ENCODE measurements around the gene PPM1L. TPM values are rescaled to one million over a fixed set of nuclear protein-coding genes. Genes with fewer than 3 reads are reported as not detected.

Gene PPM1L
- polyA plus RNA-seq, 1 experiment: 0.66 TPM

GRCh38 chr3:160931474-160931873 is 175.4 kb downstream of the PPM1L start:
- peak; percentile 20 for DNase-seq (ENCODE audit: low read depth)
- POLR2A ChIA-PET: no interaction called here
- CTCF ChIA-PET: interaction anchor here (2.0 to 6.1 kb wide), 3 partner anchors 9 to 246 kb away, joined by 6 to 40 read pairs (median 24); no protein-coding TSS in a partner anchor

GRCh38 chr3:160935413-160936095 is 179.5 kb downstream of the PPM1L start:
- ChIA-PET CTCF (interaction anchor here (1.0 to 1.9 kb wide), 3 partner anchors 11 to 248 kb away, joined by 3 to 5 read pairs (median 3); no protein-coding TSS in a partner anchor), POLR2A (no interaction called here)
- no peaks in the 10 kb centered on the region for H3K36me3 ChIP-seq (ENCODE audit: control insufficient read depth, insufficient read depth, low read length)
- H3K4me3 ChIP-seq (ENCODE audit: low read depth, low read length): no peak overlapping the region
- no peaks in the 10 kb centered on the region; the same call in 1 of the 2 replicates for H3K27me3 ChIP-seq (ENCODE audit: control insufficient read depth, insufficient read depth, low read length)
- no peak for DNase-seq (ENCODE audit: low read depth)
- no peak for TF ChIP-seq CTCF (IDR thresholded peaks at IDR 0.05; ENCODE audit: insufficient read depth, low read depth, low read length)

More at GRCh38 chr3:160931474-160931873, 175.4 kb downstream of the PPM1L start:
- Histone ChIP-seq H3K4me3 (ENCODE audit: low read depth, low read length) (no peak overlapping the region), H3K36me3 (ENCODE audit: control insufficient read depth, insufficient read depth, low read length) (no peaks in the 10 kb centered on the region), H3K27me3 (ENCODE audit: control insufficient read depth, insufficient read depth, low read length) (no peaks in the 10 kb centered on the region)
- no peak for TF ChIP-seq CTCF (IDR thresholded peaks at IDR 0.05; ENCODE audit: insufficient read depth, low read depth, low read length)

GRCh38 chr3:160941885-160942494 is 186.0 kb downstream of the PPM1L start:
- CTCF ChIA-PET: interaction anchor here (0.5 to 5.1 kb wide), 16 partner anchors 9 to 333 kb away, joined by 3 to 48 read pairs (median 6); no protein-coding TSS in a partner anchor
- Histone ChIP-seq H3K36me3 (ENCODE audit: control insufficient read depth, insufficient read depth, low read length) (no peaks in the 10 kb centered on the region), H3K4me3 (ENCODE audit: low read depth, low read length) (no peak overlapping the region), H3K27me3 (ENCODE audit: control insufficient read depth, insufficient read depth, low read length) (no peaks in the 10 kb centered on the region; the same call in 1 of the 2 replicates)
- peak; percentile 85 for TF ChIP-seq CTCF (IDR thresholded peaks at IDR 0.05; ENCODE audit: insufficient read depth, low read depth, low read length)
- DNase-seq (ENCODE audit: low read depth): no peak
- POLR2A ChIA-PET: no interaction called here

- no peak overlapping the region for H3K4me3 ChIP-seq (ENCODE audit: low read depth, low read length)
- no peak for TF ChIP-seq CTCF (IDR thresholded peaks at IDR 0.05; ENCODE audit: insufficient read depth, low read depth, low read length)
- CTCF ChIA-PET: interaction anchor here (0.8 to 5.1 kb wide), 5 partner anchors 12 to 258 kb away, joined by 3 to 48 read pairs (median 4); no protein-coding TSS in a partner anchor
- H3K27me3 ChIP-seq (ENCODE audit: control insufficient read depth, insufficient read depth, low read length): no peaks in the 10 kb centered on the region; the same call in 1 of the 2 replicates
- POLR2A ChIA-PET: no interaction called here
- DNase-seq (ENCODE audit: low read depth): no peak
- no peaks in the 10 kb centered on the region for H3K36me3 ChIP-seq (ENCODE audit: control insufficient read depth, insufficient read depth, low read length)
These were observed 188.0 kb downstream of the PPM1L start for GRCh38 chr3:160943996-160944395.

GRCh38 chr3:160945336-160945735 is 189.3 kb downstream of the PPM1L start:
- TF ChIP-seq CTCF (IDR thresholded peaks at IDR 0.05; ENCODE audit: insufficient read depth, low read depth, low read length): no peak
- no peaks in the 10 kb centered on the region for H3K36me3 ChIP-seq (ENCODE audit: control insufficient read depth, insufficient read depth, low read length)
- CTCF ChIA-PET: interaction anchor here (2.9 kb wide), 1 partner anchor 259 kb away, joined by 14 read pairs; no protein-coding TSS in a partner anchor
- DNase-seq (ENCODE audit: low read depth): no peak
- POLR2A ChIA-PET: no interaction called here
- H3K27me3 ChIP-seq (ENCODE audit: control insufficient read depth, insufficient read depth, low read length): no peaks in the 10 kb centered on the region
- no peak overlapping the region for H3K4me3 ChIP-seq (ENCODE audit: low read depth, low read length)
